ENCODE data around the gene PDIK1L. TPM values are rescaled to one million over a fixed set of nuclear protein-coding genes. Genes with fewer than 3 reads are reported as not detected.

Gene PDIK1L
- polyA plus RNA-seq, 3 donors, result 1.2 to 2.5 (median 2.3) TPM

DNA sequence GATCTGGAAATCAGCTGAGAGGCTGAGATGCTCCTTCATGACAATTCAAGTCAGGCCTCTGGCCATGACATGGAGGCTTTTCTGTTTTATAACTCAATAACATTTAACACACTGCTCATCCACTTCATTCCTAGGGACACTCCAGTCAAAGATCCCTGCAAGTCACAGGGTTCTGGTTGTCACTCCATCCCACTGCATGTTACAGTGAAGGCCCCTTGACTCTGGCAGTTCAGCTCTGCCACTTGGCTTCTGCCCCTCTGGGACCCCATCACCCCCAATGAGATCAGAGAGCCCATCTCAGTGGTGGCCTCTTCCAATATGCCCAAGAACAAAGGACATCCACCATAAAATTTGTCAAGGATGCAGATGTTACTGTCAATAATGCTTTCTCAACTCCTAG, 37.3 kb downstream of the PDIK1L start:
- Mint-ChIP-seq H3K36me3 (no peaks in the 10 kb centered on the region), H3K27ac (peak overlapping the region in 3 of 7 donors; percentile 19 to 70 (median 68)), H3K4me1 (peaks cover 26% of the 10 kb centered on the region), H3K4me3 (no peak overlapping the region), H3K9me3 (no peaks in the 10 kb centered on the region), H3K27me3 (ENCODE audit: low read depth in 3 of 3) (peaks cover 3 to 12% (median 11%) of the 10 kb centered on the region in 3 donors)
- Histone ChIP-seq H3K4me3 (replicated peaks in 1 of 3; ENCODE audit: low read depth in 2 of 3, low read length in 3 of 3) (no peak overlapping the region), H2AFZ (ENCODE audit: insufficient read depth, low read depth, low read length, poor library complexity, severe bottlenecking) (no peak overlapping the region), H4K20me1 (ENCODE audit: insufficient read depth, low read length) (no peaks in the 10 kb centered on the region), H3K27ac (ENCODE audit: low read depth in 1 of 2, low read length in 2 of 2) (no peak overlapping the region), H3K4me1 (ENCODE audit: control insufficient read depth in 1 of 2, insufficient read depth in 2 of 2, low read length in 2 of 2) (peaks cover 18 to 27% of the 10 kb centered on the region in 2 donors), H3K79me2 (ENCODE audit: insufficient read depth, low read length) (no peaks in the 10 kb centered on the region), H3K9ac (ENCODE audit: insufficient read depth, low read length, poor library complexity, severe bottlenecking) (no peak overlapping the region), H3K27me3 (ENCODE audit: control insufficient read depth in 2 of 2, insufficient read depth in 2 of 2, low read length in 2 of 2) (no peaks in the 10 kb centered on the region), H3K9me3 (replicated peaks in 1 of 2; ENCODE audit: control insufficient read depth in 1 of 2, insufficient read depth in 1 of 2, low read length in 2 of 2) (no peaks in the 10 kb centered on the region), H3K4me2 (replicated peaks; ENCODE audit: extremely low read depth, low read length, poor library complexity, severe bottlenecking) (no peak overlapping the region), H3K36me3 (replicated peaks in 1 of 2; ENCODE audit: control insufficient read depth in 1 of 2, insufficient read depth in 2 of 2, low read length in 2 of 2) (no peaks in the 10 kb centered on the region)
- no peak for DNase-seq
- TF ChIP-seq, protein P1, sequence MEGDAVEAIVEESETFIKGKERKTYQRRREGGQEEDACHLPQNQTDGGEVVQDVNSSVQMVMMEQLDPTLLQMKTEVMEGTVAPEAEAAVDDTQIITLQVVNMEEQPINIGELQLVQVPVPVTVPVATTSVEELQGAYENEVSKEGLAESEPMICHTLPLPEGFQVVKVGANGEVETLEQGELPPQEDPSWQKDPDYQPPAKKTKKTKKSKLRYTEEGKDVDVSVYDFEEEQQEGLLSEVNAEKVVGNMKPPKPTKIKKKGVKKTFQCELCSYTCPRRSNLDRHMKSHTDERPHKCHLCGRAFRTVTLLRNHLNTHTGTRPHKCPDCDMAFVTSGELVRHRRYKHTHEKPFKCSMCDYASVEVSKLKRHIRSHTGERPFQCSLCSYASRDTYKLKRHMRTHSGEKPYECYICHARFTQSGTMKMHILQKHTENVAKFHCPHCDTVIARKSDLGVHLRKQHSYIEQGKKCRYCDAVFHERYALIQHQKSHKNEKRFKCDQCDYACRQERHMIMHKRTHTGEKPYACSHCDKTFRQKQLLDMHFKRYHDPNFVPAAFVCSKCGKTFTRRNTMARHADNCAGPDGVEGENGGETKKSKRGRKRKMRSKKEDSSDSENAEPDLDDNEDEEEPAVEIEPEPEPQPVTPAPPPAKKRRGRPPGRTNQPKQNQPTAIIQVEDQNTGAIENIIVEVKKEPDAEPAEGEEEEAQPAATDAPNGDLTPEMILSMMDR (IDR thresholded peaks at IDR 0.05), result no peak
- intact Hi-C loops (cut with micrococcal nuclease), result loop anchor here (10.0 kb wide), 1 partner anchor 114 kb away; no protein-coding TSS in a partner anchor

DNA sequence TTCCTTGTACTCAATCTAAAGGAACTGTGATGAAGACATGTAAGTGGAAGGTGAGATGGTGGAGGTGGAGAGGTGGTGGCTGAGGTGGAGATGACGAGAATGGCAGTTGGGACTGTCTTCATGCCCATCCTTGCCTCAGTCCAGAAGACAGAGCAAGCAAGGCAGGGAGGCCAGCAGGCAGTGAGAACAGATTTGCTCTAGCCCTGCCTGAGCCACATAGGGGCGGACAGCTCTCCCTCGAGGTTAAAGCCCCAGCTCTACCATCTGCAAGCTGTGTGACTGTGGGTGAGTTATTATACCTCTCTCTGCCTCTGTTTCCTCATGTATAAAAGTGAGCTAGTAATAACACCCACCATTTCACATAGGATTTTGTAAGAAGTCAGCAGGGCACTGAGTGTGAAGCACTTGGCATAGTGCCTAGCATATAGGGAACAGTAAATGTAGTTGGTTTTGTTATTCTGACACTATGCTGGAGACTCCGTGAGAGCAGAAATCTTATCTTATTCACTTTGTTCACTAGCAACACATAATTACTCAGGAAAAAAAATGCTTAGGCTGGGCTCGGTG, 42.4 kb downstream of the PDIK1L start:
- intact Hi-C loops (cut with micrococcal nuclease), result no loop called here
- Histone ChIP-seq H2AFZ (ENCODE audit: insufficient read depth, low read depth, low read length, poor library complexity, severe bottlenecking) (no peak overlapping the region), H3K27ac (ENCODE audit: low read depth in 1 of 2, low read length in 2 of 2) (no peak overlapping the region), H3K9ac (ENCODE audit: insufficient read depth, low read length, poor library complexity, severe bottlenecking) (no peak overlapping the region), H3K79me2 (ENCODE audit: insufficient read depth, low read length) (no peaks in the 10 kb centered on the region), H3K36me3 (replicated peaks in 1 of 2; ENCODE audit: control insufficient read depth in 1 of 2, insufficient read depth in 2 of 2, low read length in 2 of 2) (no peaks in the 10 kb centered on the region), H3K4me2 (replicated peaks; ENCODE audit: extremely low read depth, low read length, poor library complexity, severe bottlenecking) (no peak overlapping the region), H3K27me3 (ENCODE audit: control insufficient read depth in 2 of 2, insufficient read depth in 2 of 2, low read length in 2 of 2) (peaks cover 5 to 28% of the 10 kb centered on the region in 2 donors), H3K4me1 (ENCODE audit: control insufficient read depth in 1 of 2, insufficient read depth in 2 of 2, low read length in 2 of 2) (peaks cover 24 to 36% of the 10 kb centered on the region in 2 donors), H3K9me3 (replicated peaks in 1 of 2; ENCODE audit: control insufficient read depth in 1 of 2, insufficient read depth in 1 of 2, low read length in 2 of 2) (no peaks in the 10 kb centered on the region), H3K4me3 (replicated peaks in 1 of 3; ENCODE audit: low read depth in 2 of 3, low read length in 3 of 3) (no peak overlapping the region), H4K20me1 (ENCODE audit: insufficient read depth, low read length) (no peaks in the 10 kb centered on the region)
- Mint-ChIP-seq H3K4me1 (peaks cover 35% of the 10 kb centered on the region), H3K9me3 (peaks cover 0 to 3% (median 0%) of the 10 kb centered on the region in 7 donors), H3K27me3 (ENCODE audit: low read depth in 3 of 3) (peaks cover 35 to 53% (median 47%) of the 10 kb centered on the region in 3 donors), H3K36me3 (no peaks in the 10 kb centered on the region), H3K27ac (peak overlapping the region in 5 of 7 donors; percentile 38 to 86 (median 52)), H3K4me3 (peak overlapping the region in 1 of 2 donors; percentile 59)
- DNase-seq, result peak in 1 of 3 donors; percentile 40
- 100% methylated on average over 1 of the region's 5 CpGs for WGBS (ENCODE audit: insufficient coverage)
- TF ChIP-seq, protein P1 (IDR thresholded peaks at IDR 0.05), result no peak

All from CD14-positive monocyte (primary cell).